ENCODE data around the gene CREB5. TPM values are rescaled to one million over a fixed set of nuclear protein-coding genes. Genes with fewer than 3 reads are reported as not detected.

CREB5 gene
- total RNA-seq, 4 donors from 2014 or later = 6.6 to 18.6 (median 12.6) TPM

- peak overlapping the region; percentile 79 to 93 (median 86) for H3K27ac ChIP-seq (replicated peaks in 1 of 4)
- H3K4me1 ChIP-seq = peaks cover 35 to 58% (median 46%) of the 10 kb centered on the region in 4 donors
- intact Hi-C loops (cut with DNase I) = loop anchor here (5.0 kb wide), 1 partner anchor 271 kb away; no protein-coding TSS in a partner anchor
- peak overlapping the region in 2 of 4 donors; percentile 22 to 24 for H3K4me3 ChIP-seq
- no peaks in the 10 kb centered on the region for H3K27me3 ChIP-seq
- no peak for TF ChIP-seq POLR2A (IDR thresholded peaks at IDR 0.05; ENCODE audit: low read depth)
- TF ChIP-seq POLR2AphosphoS5 (IDR thresholded peaks at IDR 0.05) = peak in 1 of 2 donors; percentile 36
- H3K9me3 ChIP-seq = no peaks in the 10 kb centered on the region
- H3K36me3 ChIP-seq = no peaks in the 10 kb centered on the region
- no peak for DNase-seq (ENCODE audit: extremely low spot score)
- 50% methylated on average over 5 of the region's 5 CpGs for WGBS
These were observed 276.3 kb downstream of the CREB5 start for GRCh38 chr7:28688651-28689050.

- peak overlapping the region in 1 of 4 donors; percentile 12 for H3K27ac ChIP-seq (replicated peaks in 1 of 4)
- no peak for DNase-seq (ENCODE audit: extremely low spot score)
- H3K4me3 ChIP-seq = no peak overlapping the region
- no peaks in the 10 kb centered on the region for H3K9me3 ChIP-seq
- no peaks in the 10 kb centered on the region for H3K27me3 ChIP-seq
- intact Hi-C loops (cut with DNase I) = no loop called here
- 71% methylated on average over 5 of the region's 5 CpGs for WGBS
- H3K4me1 ChIP-seq = peaks cover 16 to 29% (median 21%) of the 10 kb centered on the region in 4 donors
- TF ChIP-seq POLR2A (IDR thresholded peaks at IDR 0.05; ENCODE audit: low read depth) (no peak), POLR2AphosphoS5 (IDR thresholded peaks at IDR 0.05) (no peak), EP300 (IDR thresholded peaks at IDR 0.05) (no peak), CTCF (IDR thresholded peaks at IDR 0.05) (no peak)
- no peaks in the 10 kb centered on the region for H3K36me3 ChIP-seq
These were observed 283.3 kb downstream of the CREB5 start for GRCh38 chr7:28695300-28696295.

GRCh38 chr7:28697913-28698563, 285.7 kb downstream of the CREB5 start:
- intact Hi-C loops (cut with DNase I) = no loop called here
- Histone ChIP-seq H3K36me3 (no peaks in the 10 kb centered on the region), H3K9me3 (no peaks in the 10 kb centered on the region), H3K4me3 (no peak overlapping the region), H3K27me3 (no peaks in the 10 kb centered on the region), H3K4me1 (peaks cover 41 to 53% (median 44%) of the 10 kb centered on the region in 4 donors), H3K27ac (replicated peaks in 1 of 4) (no peak overlapping the region)
- no peak for TF ChIP-seq POLR2AphosphoS5 (IDR thresholded peaks at IDR 0.05)
- no peak for TF ChIP-seq POLR2A (IDR thresholded peaks at IDR 0.05; ENCODE audit: low read depth)
- 68% methylated on average over 6 of the region's 6 CpGs for WGBS
- DNase-seq (ENCODE audit: extremely low spot score) = no peak

GRCh38 chr7:28698840-28699239, 286.5 kb downstream of the CREB5 start:
- TF ChIP-seq CTCF (IDR thresholded peaks at IDR 0.05) (no peak), POLR2A (IDR thresholded peaks at IDR 0.05; ENCODE audit: low read depth) (no peak), POLR2AphosphoS5 (IDR thresholded peaks at IDR 0.05) (no peak), EP300 (IDR thresholded peaks at IDR 0.05) (no peak)
- H3K27ac ChIP-seq (replicated peaks in 1 of 4) = peak overlapping the region in 1 of 4 donors; percentile 11
- H3K36me3 ChIP-seq = no peaks in the 10 kb centered on the region
- DNase-seq (ENCODE audit: extremely low spot score) = no peak
- H3K4me3 ChIP-seq = peak overlapping the region in 2 of 4 donors; percentile 7 to 27
- no peaks in the 10 kb centered on the region for H3K9me3 ChIP-seq
- H3K27me3 ChIP-seq = no peaks in the 10 kb centered on the region
- intact Hi-C loops (cut with DNase I) = no loop called here
- 78% methylated on average over 6 of the region's 6 CpGs for WGBS
- H3K4me1 ChIP-seq = peaks cover 46 to 59% (median 52%) of the 10 kb centered on the region in 4 donors

- no peak for DNase-seq (ENCODE audit: extremely low spot score)
- H3K4me3 ChIP-seq = no peak overlapping the region
- TF ChIP-seq POLR2A (IDR thresholded peaks at IDR 0.05; ENCODE audit: low read depth) = no peak
- no peak for TF ChIP-seq CTCF (IDR thresholded peaks at IDR 0.05)
- H3K4me1 ChIP-seq = peaks cover 42 to 59% (median 44%) of the 10 kb centered on the region in 4 donors
- peak overlapping the region in 2 of 4 donors; percentile 7 to 51 for H3K27ac ChIP-seq (replicated peaks in 1 of 4)
- H3K9me3 ChIP-seq = no peaks in the 10 kb centered on the region
- WGBS = 61% methylated on average over 7 of the region's 7 CpGs
- no peaks in the 10 kb centered on the region for H3K36me3 ChIP-seq
- no peaks in the 10 kb centered on the region for H3K27me3 ChIP-seq
- intact Hi-C loops (cut with DNase I) = no loop called here
These were observed 287.8 kb downstream of the CREB5 start for GRCh38 chr7:28700096-28700495.

Measured in esophagus muscularis mucosa (tissue), 4 donors.